Stomach (tissue), 4 donors: Measurements from ENCODE around the gene SLA2.

Experiments used
- EP300 ChIP-seq: sonication (generic); formaldehyde crosslinking; IDR thresholded peaks from one replicate; pipeline ENCODE4 v1.6.1; 2017; ENCODE audit warnings: antibody characterized with exemption
- POLR2A ChIP-seq, 4 donors: fragments of 450-650 bp; IDR thresholded peaks; one replicate each; pipeline ENCODE4 v1.6.1; 2016; ENCODE audit warnings: antibody characterized with exemption in 4 of 4, control low read depth in 2 of 4, mild to moderate bottlenecking in 1 of 4, moderate library complexity in 1 of 4
- POLR2AphosphoS5 ChIP-seq, 3 donors: sonication (generic); formaldehyde crosslinking; IDR thresholded peaks; one replicate each; pipeline ENCODE4 v1.6.1; 2016; ENCODE audit warnings: antibody characterized with exemption in 3 of 3
- TF ChIP-seq, protein P1 (sequence below), 7 experiments: fragments of 450-650 bp in 4 of 7; fragments of 200-600 bp in 3 of 7; sonication (generic) in 3 of 7; IDR thresholded peaks; one replicate each; pipeline ENCODE4 v1.5.1; 2016 to 2019; ENCODE audit warnings: antibody characterized with exemption in 7 of 7, control low read depth in 2 of 7, mild to moderate bottlenecking in 1 of 7

DNA sequence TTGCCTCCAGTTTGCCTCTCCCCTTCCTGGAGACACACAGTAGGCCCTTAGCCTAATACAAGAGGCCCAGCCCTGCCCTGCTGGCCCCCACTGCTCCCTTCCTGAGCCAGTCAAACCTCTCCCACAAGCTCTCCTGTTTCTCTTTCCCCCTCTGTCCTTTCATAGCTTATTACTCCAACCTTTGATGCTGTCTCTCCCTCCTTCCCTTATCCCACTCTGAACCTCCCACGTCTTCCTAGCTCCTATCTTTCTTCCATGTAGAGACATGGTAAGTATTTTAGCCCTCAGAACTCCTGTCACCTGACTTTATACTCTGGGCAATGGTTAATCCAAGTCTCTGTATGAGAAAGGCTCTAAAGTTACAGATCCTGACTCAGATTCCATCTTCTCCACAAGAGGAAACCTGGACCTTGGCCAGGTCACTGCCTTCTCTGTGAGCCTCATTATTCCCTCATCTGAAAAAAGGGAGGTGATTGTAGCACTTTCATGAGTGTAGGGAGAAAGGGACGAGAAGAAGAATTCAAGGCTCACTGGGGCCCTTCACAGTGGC lies 65.9 kb downstream of the SLA2 start:
- TF ChIP-seq, protein P1, sequence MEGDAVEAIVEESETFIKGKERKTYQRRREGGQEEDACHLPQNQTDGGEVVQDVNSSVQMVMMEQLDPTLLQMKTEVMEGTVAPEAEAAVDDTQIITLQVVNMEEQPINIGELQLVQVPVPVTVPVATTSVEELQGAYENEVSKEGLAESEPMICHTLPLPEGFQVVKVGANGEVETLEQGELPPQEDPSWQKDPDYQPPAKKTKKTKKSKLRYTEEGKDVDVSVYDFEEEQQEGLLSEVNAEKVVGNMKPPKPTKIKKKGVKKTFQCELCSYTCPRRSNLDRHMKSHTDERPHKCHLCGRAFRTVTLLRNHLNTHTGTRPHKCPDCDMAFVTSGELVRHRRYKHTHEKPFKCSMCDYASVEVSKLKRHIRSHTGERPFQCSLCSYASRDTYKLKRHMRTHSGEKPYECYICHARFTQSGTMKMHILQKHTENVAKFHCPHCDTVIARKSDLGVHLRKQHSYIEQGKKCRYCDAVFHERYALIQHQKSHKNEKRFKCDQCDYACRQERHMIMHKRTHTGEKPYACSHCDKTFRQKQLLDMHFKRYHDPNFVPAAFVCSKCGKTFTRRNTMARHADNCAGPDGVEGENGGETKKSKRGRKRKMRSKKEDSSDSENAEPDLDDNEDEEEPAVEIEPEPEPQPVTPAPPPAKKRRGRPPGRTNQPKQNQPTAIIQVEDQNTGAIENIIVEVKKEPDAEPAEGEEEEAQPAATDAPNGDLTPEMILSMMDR (IDR thresholded peaks at IDR 0.05): no peak
- TF ChIP-seq POLR2AphosphoS5 (IDR thresholded peaks at IDR 0.05) (no peak), POLR2A (IDR thresholded peaks at IDR 0.05) (no peak), EP300 (no peak)
